ENCODE results near the gene COA8. TPM values are rescaled to one million over a fixed set of nuclear protein-coding genes. Genes with fewer than 3 reads are reported as not detected.
A peak's percentile ranks its signal among the peaks of the same experiment; 100 is the strongest.

Gene COA8, protein sequence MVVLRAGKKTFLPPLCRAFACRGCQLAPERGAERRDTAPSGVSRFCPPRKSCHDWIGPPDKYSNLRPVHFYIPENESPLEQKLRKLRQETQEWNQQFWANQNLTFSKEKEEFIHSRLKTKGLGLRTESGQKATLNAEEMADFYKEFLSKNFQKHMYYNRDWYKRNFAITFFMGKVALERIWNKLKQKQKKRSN
- total RNA-seq (2013) = 36.4 TPM
- polyA plus RNA-seq (10 to 100 TPM; 13.2 to 58.1 (median 52.3) TPM), polyA minus RNA-seq (4.2 and 8.6 TPM in 2 replicates), total RNA-seq (2.5 to 7.3 (median 5.0) reads per million in 11 experiments)

DNA sequence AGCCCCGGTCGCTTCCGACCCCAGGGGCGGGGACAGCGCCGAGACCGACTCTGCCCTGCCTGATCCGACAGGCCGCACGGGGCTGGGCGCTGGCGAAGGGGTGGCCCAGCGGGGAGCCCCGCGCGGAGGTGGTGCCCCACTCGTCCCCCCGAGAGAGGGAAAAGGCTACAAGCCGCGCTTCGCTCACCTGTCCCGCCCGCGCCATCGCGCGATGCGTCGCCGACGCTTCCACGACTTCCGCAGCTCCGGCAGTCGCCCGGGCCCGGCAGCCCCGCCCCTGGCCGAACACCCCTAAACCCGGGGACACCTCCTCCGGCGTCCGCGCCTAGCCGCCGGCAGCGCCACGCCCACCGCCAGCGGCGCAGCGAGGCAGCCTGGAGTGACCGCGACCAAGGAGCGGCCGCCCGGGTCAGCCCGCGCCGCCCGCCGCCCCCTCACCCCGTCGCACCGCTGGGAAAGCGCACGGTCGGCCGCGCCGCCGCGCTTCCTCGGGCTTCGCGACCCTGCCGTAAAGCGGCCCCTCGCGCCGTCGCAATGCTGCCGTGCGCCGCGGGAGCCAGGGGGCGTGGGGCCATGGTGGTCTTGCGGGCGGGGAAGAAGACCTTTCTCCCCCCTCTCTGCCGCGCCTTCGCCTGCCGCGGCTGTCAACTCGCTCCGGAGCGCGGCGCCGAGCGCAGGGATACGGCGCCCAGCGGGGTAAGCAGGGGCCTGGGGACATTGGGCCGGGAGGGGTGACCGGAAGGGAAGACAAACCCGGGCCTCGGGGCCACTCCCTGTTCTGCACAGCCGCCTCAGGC is at the start of gene COA8, which contains the start of gene BAG5:
COA8 (plus strand) TSS at position 532 of the 797 bp plus-strand sequence; CDS start at position 574, 42 bp downstream.
BAG5 (minus strand) TSS at position 229 of the 797 bp plus-strand sequence. CDS start 1,493 bp downstream, outside the sequence.
- Mint-ChIP-seq H3K4me3 (peak within 1 kb of the TSS; percentile 91 to 96), H3K27me3 (ENCODE audit: low read depth in 3 of 3) (no peaks in the 10 kb centered on the region), H3K27ac (peak within 1 kb of the TSS; percentile 82 to 91 (median 88)), H3K36me3 (peaks cover 28 to 35% of the 10 kb centered on the region in 2 donors), H3K9me3 (no peaks in the 10 kb centered on the region), H3K4me1 (peaks cover 36% of the 10 kb centered on the region)
- peak within 1 kb of the TSS; percentile 89 to 98 (median 92) for H3K4me3 ChIP-seq (replicated peaks in 1 of 3; ENCODE audit: low read depth in 2 of 3, low read length in 3 of 3)
- TF ChIP-seq, protein P1, sequence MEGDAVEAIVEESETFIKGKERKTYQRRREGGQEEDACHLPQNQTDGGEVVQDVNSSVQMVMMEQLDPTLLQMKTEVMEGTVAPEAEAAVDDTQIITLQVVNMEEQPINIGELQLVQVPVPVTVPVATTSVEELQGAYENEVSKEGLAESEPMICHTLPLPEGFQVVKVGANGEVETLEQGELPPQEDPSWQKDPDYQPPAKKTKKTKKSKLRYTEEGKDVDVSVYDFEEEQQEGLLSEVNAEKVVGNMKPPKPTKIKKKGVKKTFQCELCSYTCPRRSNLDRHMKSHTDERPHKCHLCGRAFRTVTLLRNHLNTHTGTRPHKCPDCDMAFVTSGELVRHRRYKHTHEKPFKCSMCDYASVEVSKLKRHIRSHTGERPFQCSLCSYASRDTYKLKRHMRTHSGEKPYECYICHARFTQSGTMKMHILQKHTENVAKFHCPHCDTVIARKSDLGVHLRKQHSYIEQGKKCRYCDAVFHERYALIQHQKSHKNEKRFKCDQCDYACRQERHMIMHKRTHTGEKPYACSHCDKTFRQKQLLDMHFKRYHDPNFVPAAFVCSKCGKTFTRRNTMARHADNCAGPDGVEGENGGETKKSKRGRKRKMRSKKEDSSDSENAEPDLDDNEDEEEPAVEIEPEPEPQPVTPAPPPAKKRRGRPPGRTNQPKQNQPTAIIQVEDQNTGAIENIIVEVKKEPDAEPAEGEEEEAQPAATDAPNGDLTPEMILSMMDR (IDR thresholded peaks at IDR 0.05) = no peak
- peaks cover 62% of the 10 kb centered on the region for H4K20me1 ChIP-seq (ENCODE audit: insufficient read depth, low read length)
- H3K4me1 ChIP-seq (ENCODE audit: control insufficient read depth in 1 of 2, insufficient read depth in 2 of 2, low read length in 2 of 2) = peaks cover 24 to 31% of the 10 kb centered on the region in 2 donors
- H3K79me2 ChIP-seq (ENCODE audit: insufficient read depth, low read length) = peaks cover 98% of the 10 kb centered on the region
- peaks cover 19 to 36% of the 10 kb centered on the region in 2 donors for H3K36me3 ChIP-seq (replicated peaks in 1 of 2; ENCODE audit: control insufficient read depth in 1 of 2, insufficient read depth in 2 of 2, low read length in 2 of 2)
- peak within 1 kb of the TSS; percentile 82 for H3K4me2 ChIP-seq (replicated peaks; ENCODE audit: extremely low read depth, low read length, poor library complexity, severe bottlenecking)
- H3K9ac ChIP-seq (ENCODE audit: insufficient read depth, low read length, poor library complexity, severe bottlenecking) = peak within 1 kb of the TSS; percentile 94
- intact Hi-C loops (cut with micrococcal nuclease) = loop anchor here (2.0 to 5.0 kb wide), 3 partner anchors 40 to 66 kb away; partner anchors contain the start of genes KLC1 (in 2 of the 2) and CKB (in 1 of the 2)
- H3K27me3 ChIP-seq (ENCODE audit: control insufficient read depth in 2 of 2, insufficient read depth in 2 of 2, low read length in 2 of 2) = no peaks in the 10 kb centered on the region
- peak; percentile 63 to 75 (median 71) for DNase-seq
- peak within 1 kb of the TSS; percentile 94 for H2AFZ ChIP-seq (ENCODE audit: insufficient read depth, low read depth, low read length, poor library complexity, severe bottlenecking)
- no peaks in the 10 kb centered on the region for H3K9me3 ChIP-seq (replicated peaks in 1 of 2; ENCODE audit: control insufficient read depth in 1 of 2, insufficient read depth in 1 of 2, low read length in 2 of 2)
- 0% methylated on average over 108 of the region's 109 CpGs for WGBS (ENCODE audit: insufficient coverage)
- H3K27ac ChIP-seq (ENCODE audit: low read depth in 1 of 2, low read length in 2 of 2) = peak within 1 kb of the TSS; percentile 68 to 88
